GM12873 (cell line): ENCODE results near the gene TCF4.

Source experiments
- TF ChIP-seq, protein P1 (sequence below): IDR thresholded peaks from 2 replicates; pipeline ENCODE4 v1.5.1; 2012; ENCODE audit warnings: low read depth, mild to moderate bottlenecking, moderate library complexity, low read length, control low read depth; ENCODE audit not compliant: insufficient read depth; ENCODE audit errors: missing control alignments

TCF4 gene

DNA sequence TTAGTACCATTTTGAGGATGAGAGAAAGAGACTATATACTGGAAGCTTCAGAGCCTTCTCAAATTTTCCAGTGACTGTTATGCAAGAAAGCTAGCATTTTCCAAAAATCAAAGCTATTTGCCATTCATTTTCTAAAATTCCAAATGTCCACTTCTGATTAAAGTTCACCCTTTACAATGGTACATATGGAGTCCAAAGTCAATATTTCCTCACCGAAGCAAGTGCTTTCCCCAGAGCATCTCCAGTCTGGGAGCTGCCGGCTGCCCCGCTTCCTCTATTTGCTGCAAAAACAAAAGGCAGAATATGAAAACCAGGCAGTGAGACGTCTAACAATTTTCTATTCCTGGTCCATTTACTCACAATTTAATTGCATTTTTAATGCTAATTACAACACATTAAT lies 326.7 kb downstream of the TCF4 start:
- TF ChIP-seq, protein P1, sequence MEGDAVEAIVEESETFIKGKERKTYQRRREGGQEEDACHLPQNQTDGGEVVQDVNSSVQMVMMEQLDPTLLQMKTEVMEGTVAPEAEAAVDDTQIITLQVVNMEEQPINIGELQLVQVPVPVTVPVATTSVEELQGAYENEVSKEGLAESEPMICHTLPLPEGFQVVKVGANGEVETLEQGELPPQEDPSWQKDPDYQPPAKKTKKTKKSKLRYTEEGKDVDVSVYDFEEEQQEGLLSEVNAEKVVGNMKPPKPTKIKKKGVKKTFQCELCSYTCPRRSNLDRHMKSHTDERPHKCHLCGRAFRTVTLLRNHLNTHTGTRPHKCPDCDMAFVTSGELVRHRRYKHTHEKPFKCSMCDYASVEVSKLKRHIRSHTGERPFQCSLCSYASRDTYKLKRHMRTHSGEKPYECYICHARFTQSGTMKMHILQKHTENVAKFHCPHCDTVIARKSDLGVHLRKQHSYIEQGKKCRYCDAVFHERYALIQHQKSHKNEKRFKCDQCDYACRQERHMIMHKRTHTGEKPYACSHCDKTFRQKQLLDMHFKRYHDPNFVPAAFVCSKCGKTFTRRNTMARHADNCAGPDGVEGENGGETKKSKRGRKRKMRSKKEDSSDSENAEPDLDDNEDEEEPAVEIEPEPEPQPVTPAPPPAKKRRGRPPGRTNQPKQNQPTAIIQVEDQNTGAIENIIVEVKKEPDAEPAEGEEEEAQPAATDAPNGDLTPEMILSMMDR: no peak

DNA sequence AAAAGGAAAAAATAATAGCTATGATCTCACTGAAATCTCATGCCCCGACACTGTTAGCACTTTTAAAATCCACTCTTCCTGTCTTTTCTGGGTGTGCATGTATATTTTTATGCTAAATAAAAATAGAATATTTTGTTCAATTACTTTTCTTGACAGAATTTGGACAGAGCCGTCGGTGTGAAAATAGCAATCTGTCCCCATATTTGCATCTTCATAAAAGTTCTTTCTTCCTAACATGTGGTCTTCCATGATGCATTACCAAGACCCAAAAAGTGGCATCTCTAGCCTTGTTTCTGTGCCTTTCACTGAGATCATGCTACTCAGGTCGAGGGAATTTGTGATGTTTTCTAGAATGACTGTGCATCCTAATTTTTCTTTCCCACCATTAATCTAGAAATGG lies 329.9 kb downstream of the TCF4 start:
- TF ChIP-seq, protein P1: no peak

DNA sequence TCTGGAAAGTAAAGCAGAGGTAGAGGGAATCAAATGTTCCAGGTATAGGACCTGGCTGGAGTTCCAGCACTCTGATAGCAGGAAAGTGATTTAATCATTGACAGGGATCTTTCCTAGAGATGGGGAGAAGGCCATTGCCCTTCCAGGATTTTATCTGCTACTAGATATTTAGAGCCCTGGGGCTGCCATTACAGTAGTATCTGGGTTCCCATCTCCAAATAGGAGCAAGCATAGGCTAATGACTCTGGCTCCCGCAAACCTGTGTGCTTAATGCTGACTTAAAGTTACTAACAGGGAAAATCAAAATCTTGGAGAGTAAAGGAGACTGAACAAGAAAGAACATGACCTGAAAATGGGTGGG lies 331.1 kb downstream of the TCF4 start:
- TF ChIP-seq, protein P1: no peak

DNA sequence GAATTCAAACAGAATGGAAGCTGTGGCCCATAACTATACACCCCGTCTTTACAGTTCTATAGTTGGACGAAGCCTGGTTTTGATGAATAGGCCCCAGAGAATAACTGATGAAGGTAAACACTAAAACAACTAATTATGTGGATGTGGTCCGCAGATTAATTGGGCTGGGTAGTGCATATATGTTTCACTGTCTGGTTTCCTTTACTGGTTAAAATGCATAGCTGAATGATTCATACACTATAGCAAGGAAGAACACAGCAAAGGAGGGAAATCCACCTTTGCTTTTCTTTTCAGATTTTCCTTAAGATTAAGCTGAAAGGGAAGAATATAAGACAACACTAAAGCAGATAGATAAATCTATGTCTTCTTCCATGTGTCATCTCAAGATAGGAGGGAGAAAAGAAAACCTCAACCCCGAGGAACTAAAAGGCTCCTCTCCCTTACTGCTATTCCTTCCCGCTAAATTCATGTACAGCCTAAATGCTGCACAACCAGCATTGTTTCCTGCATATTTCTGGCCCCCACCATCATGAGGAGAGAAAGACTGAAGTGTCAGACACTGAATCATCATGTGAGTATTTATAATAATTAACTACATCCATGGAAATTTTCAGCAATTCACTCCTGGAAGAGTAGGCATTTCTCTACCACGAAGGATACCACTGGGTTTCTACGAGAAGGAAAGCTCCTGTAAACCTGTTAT lies 331.6 kb downstream of the TCF4 start:
- TF ChIP-seq, protein P1: no peak

DNA sequence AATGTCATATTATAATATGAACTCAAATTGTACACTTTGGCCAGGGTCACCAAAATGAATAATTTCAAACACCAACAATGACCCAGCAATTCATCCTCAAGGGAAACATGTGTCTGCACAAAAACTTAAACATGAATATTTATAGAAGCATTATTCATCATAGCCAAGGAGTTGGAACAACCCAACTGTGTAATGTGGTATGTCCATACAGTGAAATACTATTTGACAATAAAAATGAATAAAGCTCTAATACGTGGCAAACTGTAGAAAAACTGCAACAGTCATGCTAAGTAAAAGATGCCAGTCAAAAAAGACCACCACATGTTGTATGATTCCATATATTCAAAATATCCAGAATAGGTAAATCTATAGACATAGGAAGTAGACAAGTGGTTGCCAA lies 334.2 kb downstream of the TCF4 start:
- TF ChIP-seq, protein P1: no peak

DNA sequence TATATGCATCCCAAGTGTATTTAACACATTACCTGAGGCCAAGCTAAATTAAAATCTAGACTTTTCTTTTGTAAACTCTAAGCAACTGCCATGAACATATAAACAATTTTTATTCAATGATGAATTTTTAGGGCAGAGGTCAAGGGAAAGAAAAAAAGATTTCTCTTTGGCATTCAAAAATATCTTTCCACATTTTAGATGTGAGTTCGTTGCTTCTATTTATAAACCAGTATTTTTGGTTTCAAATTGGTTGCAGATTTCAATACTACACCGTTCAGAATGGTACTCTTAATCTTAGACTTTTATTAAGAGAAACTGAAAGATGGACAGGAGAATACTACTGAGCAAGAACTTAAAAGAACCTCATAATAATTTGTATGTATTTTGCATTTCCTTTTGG lies 335.1 kb downstream of the TCF4 start:
- TF ChIP-seq, protein P1: no peak

DNA sequence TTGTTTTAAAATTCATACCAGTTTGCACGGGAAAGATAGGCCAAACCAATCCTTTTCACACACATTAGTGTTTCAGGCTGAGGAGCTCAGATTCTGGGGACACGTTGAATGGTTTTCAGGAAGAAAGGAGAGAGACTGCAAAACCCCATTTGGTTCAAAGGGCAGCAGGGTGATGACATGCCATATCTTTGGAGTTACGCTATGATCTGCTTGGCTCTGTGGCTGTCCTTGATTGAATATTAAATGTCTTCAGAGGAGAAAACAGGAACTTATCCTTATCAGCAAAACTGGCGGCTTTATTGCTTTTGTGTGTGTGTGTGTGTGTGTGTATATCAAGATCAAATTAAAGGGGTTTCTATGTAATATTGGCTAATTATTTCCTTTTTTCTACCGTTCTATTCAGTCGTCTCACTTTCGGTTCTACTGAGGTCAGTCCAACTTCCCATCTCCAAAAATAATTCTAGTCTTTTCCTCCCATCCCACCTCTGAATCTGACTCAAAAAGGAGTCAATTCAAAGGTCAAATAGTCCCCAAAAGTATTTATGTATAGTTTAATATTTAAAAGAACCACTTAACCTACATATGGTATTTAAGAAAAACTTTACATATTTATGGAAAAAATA lies 335.8 kb downstream of the TCF4 start:
- TF ChIP-seq, protein P1: no peak
